MM.1S (cell line): Measurements from ENCODE around the gene TET1.

Source experiments
- CTCF ChIP-seq: fragments of 300-600 bp; sonication (generic); IDR thresholded peaks from 2 replicates; pipeline ENCODE4 v1.5.1; 2016; ENCODE audit warnings: antibody characterized with exemption, low read length, mixed read lengths
- EZH2phosphoT487 ChIP-seq: fragments of 300-600 bp; sonication (generic); IDR thresholded peaks from 2 replicates; pipeline ENCODE4 v1.6.1; 2018; ENCODE audit warnings: antibody characterized with exemption, low read length

DNA sequence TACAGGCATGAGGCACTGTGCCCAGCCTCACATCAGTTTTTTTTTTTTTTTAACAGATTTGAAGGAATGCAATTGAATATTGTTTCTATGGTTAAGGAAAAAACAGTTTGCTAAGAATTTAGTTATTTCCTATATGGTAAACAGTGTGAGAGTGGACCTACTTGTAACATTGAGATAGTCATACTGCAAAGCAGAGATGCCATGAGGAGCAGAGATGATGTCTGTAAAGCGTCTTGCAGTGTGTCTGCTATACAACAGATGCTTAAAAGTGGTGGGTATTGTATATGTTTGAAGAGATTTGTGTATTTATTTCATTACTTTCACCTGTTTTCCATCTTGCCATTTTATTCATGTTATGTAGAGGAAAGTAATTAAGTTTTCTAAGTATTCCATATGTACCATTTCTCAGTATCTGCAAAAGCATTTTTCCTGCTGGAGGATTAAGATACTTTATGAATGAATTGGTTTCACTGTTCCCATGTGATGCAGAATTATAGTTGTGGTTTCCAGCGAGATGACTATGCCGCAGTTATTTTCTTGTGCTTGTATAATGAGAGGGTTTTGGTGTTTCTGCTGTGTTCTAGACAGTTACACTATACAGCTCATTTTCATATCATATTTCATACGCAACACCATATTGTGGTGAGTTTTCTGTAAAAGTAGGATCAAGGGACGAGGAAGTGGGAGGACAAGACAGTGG, 26.6 kb downstream of the TET1 start:
- no peak for TF ChIP-seq CTCF
- TF ChIP-seq EZH2phosphoT487, result no peak
